ENCODE results near the gene LPIN1. TPM values are rescaled to one million over a fixed set of nuclear protein-coding genes. Genes with fewer than 3 reads are reported as not detected.

Gene LPIN1
- total RNA-seq, 4 donors from 2014 or later = 19.0 to 52.3 (median 30.5) TPM

GRCh38 chr2:11784747-11785610 lies 38.5 kb downstream of the LPIN1 start:
- peak overlapping the region in 1 of 2 donors; percentile 12 for H3K4me3 ChIP-seq
- DNase-seq = peak in 1 of 2 donors; percentile 46
- TF ChIP-seq POLR2A (IDR thresholded peaks at IDR 0.05) = no peak
- TF ChIP-seq CTCF (IDR thresholded peaks at IDR 0.05) = peak; percentile 63 to 95 (median 82)
- H3K9me3 ChIP-seq = no peaks in the 10 kb centered on the region
- H3K27ac ChIP-seq = no peak overlapping the region
- H3K27me3 ChIP-seq = no peaks in the 10 kb centered on the region
- no peaks in the 10 kb centered on the region for H3K36me3 ChIP-seq
- intact Hi-C loops (cut with DNase I; ENCODE audit: low total_unique reads) = no loop called here
- no peaks in the 10 kb centered on the region for H3K4me1 ChIP-seq

- H3K4me3 ChIP-seq = no peak overlapping the region
- H3K4me1 ChIP-seq = no peaks in the 10 kb centered on the region
- H3K9me3 ChIP-seq = no peaks in the 10 kb centered on the region
- DNase-seq = no peak
- TF ChIP-seq POLR2A (IDR thresholded peaks at IDR 0.05) = no peak
- no peak for TF ChIP-seq CTCF (IDR thresholded peaks at IDR 0.05)
- no peaks in the 10 kb centered on the region for H3K27me3 ChIP-seq
- no peak overlapping the region for H3K27ac ChIP-seq
- H3K36me3 ChIP-seq = no peaks in the 10 kb centered on the region
- intact Hi-C loops (cut with DNase I; ENCODE audit: low total_unique reads) = no loop called here
Observed at GRCh38 chr2:11785611-11785940, 39.1 kb downstream of the LPIN1 start.

- Histone ChIP-seq H3K27ac (no peak overlapping the region), H3K36me3 (no peaks in the 10 kb centered on the region), H3K27me3 (no peaks in the 10 kb centered on the region), H3K4me3 (no peak overlapping the region), H3K9me3 (no peaks in the 10 kb centered on the region), H3K4me1 (no peaks in the 10 kb centered on the region)
- TF ChIP-seq POLR2A (IDR thresholded peaks at IDR 0.05) (no peak), CTCF (IDR thresholded peaks at IDR 0.05) (no peak)
- intact Hi-C loops (cut with DNase I; ENCODE audit: low total_unique reads) = no loop called here
- DNase-seq = no peak
Observed at GRCh38 chr2:11786191-11786590, 39.8 kb downstream of the LPIN1 start.

GRCh38 chr2:11786592-11786991 lies 40.2 kb downstream of the LPIN1 start:
- no peak for DNase-seq
- no peaks in the 10 kb centered on the region for H3K27me3 ChIP-seq
- H3K4me1 ChIP-seq = no peaks in the 10 kb centered on the region
- no peaks in the 10 kb centered on the region for H3K36me3 ChIP-seq
- H3K9me3 ChIP-seq = no peaks in the 10 kb centered on the region
- intact Hi-C loops (cut with DNase I; ENCODE audit: low total_unique reads) = no loop called here
- no peak overlapping the region for H3K27ac ChIP-seq
- no peak overlapping the region for H3K4me3 ChIP-seq
- TF ChIP-seq POLR2A (IDR thresholded peaks at IDR 0.05) (no peak), CTCF (IDR thresholded peaks at IDR 0.05) (no peak)

- TF ChIP-seq POLR2A (IDR thresholded peaks at IDR 0.05) (no peak), CTCF (IDR thresholded peaks at IDR 0.05) (no peak)
- Histone ChIP-seq H3K36me3 (no peaks in the 10 kb centered on the region), H3K4me1 (no peaks in the 10 kb centered on the region), H3K27ac (no peak overlapping the region), H3K4me3 (no peak overlapping the region), H3K9me3 (no peaks in the 10 kb centered on the region), H3K27me3 (no peaks in the 10 kb centered on the region)
- intact Hi-C loops (cut with DNase I; ENCODE audit: low total_unique reads) = no loop called here
- no peak for DNase-seq
Observed at GRCh38 chr2:11787991-11788390, 41.6 kb downstream of the LPIN1 start.
